Measurements from ENCODE around the gene SLC6A18.

Gene SLC6A18

DNA sequence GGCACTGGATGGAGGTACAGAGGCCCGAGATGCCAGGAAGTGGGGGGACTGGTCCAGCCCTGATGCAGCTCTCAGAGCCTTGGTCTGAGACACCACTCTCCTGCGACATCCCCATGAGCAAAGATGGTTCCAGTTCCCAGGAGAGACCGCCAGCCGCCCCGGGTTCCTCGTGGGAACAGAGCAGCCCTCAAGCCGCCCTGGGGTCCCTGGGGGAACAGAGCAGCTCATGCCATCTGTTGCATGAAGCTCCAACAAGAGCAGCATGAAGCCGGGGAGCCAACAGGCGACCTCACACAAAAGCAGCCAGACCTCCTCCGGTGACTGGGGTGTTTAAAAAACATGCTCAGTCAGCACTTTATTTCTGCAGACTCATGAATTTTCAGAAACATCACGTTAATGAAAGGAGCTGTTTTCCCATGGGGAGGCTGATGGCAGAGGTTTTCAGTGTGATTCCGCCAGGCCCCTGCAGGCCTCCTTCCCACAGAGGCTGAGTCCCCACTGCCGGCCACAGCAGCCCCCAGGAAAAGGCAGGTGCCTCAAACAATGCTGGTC is 6.2 kb downstream of the SLC6A18 start:
- no peak for DNase-seq (ENCODE audit: low read depth)

DNA sequence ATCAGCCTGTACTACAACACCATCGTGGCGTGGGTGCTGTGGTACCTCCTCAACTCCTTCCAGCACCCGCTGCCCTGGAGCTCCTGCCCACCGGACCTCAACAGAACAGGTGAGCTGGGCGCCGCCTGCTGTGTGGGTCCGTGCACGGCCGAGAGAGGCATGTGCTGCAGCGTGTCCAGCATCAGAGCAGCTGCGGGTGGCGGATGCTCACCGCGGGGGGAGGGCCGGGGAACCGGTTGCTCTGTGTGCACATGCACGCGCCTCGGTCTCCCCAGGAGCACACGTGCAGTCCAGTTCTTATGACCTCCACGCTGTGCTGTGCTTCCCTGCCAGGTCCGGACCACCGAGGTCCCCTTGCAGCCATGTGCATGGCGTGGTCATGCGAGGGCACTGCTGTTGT is 7.6 kb downstream of the SLC6A18 start:
- no peak for DNase-seq (ENCODE audit: low read depth)

- DNase-seq (ENCODE audit: low read depth), result no peak
Observed at GRCh38 chr5:1235379-1235778, 10.2 kb downstream of the SLC6A18 start.

DNA sequence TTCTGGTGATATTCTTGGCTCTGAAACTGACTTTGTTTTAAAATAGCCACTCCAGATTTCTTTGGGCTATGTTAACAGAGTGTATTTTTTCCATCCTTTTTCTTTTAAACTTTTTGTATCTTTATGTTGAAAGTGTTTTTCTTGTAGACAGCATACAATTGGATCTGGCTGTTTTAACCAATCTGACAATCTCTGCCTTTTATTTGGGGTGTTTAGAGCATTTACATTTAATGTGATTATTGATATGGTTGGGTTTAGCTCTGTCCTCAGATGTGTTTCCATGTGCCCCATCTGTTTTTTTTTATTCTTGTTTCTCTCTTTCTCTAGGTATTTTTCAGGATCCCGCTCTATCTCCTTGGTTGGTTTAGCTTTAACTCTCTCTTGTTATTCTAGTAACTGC is 10.7 kb downstream of the SLC6A18 start:
- no peak for DNase-seq (ENCODE audit: low read depth)

GRCh38 chr5:1239505-1240251 is 14.5 kb downstream of the SLC6A18 start:
- DNase-seq (ENCODE audit: low read depth), result no peak

DNA sequence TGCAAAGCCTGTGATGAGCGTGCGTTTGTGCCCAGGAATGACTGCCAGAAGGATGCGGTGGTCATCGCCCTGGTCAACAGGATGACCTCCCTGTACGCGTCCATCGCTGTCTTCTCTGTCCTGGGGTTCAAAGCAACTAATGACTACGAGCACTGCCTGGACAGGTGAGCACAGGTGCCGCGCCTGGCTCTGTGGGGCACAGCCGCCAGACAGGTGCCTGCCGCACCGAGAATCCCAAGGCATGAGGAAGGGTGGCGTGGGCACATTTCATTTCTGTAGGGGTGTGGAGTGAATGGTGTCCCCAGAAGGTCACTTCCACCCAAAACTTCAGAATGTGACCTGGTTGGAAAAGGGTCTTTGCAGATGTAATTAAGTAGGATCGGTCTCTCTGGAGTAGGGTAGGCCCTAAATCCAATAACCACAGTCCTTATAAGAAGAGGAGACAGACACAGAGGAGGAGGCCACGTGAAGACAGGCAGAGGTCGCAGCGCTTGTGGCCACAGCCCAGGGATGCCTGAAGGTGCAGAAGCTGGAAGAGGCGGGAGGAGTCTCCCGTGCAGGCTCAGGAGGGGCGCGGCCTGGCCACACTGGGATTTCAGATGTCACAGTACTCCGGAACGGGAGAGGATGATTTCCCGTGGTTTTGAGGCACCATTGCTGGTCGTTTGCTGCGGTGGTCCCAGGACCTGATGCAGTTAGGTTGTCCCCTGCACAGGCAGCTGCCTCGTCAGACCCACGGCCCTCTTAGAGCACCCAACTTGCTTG is 15.5 kb downstream of the SLC6A18 start:
- no peak for DNase-seq (ENCODE audit: low read depth)

GRCh38 chr5:1241509-1242080 is 16.4 kb downstream of the SLC6A18 start:
- DNase-seq (ENCODE audit: low read depth), result no peak

- DNase-seq (ENCODE audit: low read depth), result no peak
Observed at GRCh38 chr5:1242733-1243486, 17.7 kb downstream of the SLC6A18 start.

- no peak for DNase-seq (ENCODE audit: low read depth)
Observed at GRCh38 chr5:1243487-1244130, 18.4 kb downstream of the SLC6A18 start.

GRCh38 chr5:1244255-1244654 is 19.1 kb downstream of the SLC6A18 start:
- no peak for DNase-seq (ENCODE audit: low read depth)

DNA sequence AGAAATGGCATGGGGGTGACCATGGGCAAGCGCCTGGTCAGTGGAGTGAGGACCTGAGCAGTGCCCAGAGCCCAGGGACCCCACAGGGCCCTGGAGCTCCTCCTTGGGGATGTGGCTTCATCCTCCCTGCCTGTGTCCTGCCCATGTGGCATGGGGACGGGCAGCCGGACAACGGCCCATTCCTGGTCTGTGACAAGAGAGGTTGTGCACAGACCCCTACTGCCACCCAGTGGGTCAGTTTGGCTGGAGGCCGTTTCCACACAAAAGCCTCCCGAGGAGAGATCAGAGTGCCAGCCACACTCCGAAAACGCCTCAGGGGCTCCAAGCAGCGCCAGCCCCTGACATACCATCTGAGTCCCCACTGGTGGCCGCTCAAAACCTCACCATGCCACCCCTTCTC is 19.8 kb downstream of the SLC6A18 start:
- DNase-seq (ENCODE audit: low read depth), result no peak

DNA sequence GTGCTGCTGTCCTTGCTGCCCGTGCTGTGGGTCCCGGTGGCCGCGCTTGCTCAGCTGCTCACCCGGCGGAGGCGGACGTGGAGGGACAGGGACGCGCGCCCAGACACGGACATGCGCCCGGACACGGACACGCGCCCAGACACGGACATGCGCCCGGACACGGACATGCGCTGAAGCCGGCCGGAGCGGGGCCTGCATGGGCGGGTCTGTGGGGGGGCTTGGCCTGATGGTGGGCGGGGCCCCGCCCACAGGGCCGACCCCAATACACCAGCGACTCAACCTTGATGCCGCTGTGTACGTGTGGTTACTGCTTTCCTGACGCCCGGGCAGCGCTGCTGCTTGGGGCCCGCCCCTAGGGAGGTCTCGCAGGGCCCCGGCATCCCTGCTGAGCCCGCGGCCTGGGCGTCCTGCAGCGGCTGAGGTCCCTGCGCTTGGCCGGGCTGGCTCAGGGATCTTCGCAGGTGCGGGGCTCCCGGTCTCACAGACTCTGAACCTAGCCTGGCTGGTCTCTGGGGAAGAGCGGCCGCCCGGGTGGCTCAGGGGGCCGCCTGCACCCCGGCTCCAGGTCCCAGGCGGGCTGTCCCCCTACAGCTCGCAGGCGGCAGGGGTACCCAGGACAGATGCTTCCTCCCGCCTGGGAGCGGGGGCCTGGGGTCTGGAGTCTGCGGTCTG is 20.9 kb downstream of the SLC6A18 start:
- no peak for DNase-seq (ENCODE audit: low read depth)

- DNase-seq (ENCODE audit: low read depth), result peak; percentile 4
Observed at GRCh38 chr5:1246711-1247431, 21.7 kb downstream of the SLC6A18 start.

DNA sequence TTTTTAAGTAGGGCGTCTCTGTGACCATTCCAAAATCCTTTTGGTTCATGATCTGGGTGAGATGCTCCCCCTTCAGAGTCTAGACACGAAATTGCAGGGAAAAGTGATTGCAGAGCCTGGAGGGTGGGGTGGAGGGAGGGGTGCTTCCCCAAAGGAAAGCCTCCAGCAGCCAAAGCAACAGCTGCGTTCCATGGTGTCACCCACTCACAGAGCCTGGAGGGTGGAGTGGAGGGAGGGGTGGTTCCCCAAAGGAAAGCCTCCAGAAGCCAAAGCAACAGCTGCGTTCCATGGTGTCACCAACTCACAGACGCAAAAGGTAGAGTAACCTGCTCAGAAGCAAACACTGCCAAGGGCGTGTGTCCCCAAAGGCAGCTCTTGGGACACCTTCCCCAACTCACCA is 22.6 kb downstream of the SLC6A18 start:
- no peak for DNase-seq (ENCODE audit: low read depth)

DNA sequence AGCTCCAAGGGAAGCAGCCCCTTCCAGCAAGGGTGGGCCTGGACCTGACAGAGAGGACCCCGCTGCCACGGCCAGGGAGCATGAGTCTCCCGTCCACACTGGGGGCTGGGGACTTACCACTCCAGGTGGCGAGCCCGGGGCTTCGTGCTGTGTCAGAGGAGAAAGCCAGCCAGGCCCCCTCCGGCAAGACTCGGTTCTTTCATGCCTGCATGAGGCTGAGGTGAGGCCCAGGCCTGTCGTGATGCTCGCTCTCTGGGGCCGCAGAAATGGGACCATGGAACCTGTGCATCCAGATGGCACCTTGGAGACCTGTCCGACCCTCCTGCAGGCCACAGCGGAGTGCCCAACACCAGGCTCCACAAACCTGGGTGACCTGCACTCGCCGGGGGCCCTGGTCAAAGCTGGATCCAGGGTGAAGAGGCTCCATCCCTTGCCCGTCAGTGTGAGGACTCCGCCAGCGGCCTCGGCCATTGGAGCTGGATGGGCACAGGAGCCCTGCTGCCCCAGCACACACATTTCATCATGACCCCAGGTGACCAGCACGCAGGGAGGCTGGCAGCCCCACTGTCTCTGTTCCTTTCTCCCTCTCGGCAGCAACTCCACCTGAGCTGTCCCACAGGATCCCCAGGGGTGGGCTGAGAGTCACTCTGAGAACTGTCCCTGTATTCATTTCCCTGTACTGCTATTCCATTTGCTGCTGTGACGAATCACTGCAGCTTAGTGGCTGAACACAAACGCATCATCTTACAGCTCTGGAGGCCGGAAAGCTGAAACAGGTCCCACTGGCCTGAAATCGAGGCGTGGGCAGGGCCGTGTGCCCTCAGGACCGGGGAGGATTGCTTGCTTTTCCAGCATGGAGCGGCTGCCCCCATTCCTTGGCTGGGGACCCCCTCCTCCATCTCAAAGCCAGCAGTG is 24.4 kb downstream of the SLC6A18 start:
- no peak for DNase-seq (ENCODE audit: low read depth)

DNA sequence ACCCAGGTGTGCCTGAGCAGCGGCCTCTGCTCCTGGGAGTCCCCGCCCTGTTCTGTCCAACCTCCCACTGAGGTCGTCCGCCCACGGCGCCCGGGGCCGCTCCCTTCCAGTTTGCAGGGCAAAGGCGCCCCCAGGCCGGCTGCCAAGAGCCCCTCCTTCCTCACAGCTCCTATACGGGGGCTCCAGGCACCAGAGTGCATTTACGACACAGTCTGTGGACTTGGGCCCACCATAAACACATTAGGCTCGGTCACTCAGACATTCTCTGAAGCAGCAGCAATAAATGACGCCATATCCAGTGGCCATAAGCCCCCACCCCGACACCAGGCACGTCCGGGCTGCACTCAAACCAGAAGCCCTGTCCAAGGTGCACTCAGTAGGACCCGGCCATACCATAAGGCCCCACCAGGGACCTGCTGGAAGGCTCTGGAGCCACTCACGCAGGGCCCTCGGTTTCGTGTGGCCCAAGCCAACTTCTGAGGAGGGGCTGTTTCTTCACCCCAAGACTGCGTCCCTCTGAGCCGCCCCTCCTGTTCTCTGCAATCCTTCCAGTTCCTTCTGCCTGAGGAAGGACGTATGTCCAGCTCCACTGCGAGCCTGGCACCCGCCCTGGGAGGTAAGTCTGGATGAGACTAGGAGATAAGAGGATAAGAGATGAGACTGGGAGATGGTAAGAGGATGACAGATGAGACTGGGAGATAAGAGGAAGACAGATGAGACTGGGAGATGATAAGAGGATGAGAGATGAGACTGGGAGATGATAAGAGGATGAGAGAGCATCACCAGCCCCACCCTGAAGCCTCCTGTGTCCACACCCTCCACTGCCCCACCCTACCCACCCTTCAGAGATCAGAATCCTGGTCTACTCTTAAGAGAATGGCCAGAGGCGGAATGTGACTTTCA is 26.7 kb downstream of the SLC6A18 start:
- no peak for DNase-seq (ENCODE audit: low read depth)

- no peak for DNase-seq (ENCODE audit: low read depth)
Observed at GRCh38 chr5:1252681-1253080, 27.5 kb downstream of the SLC6A18 start.

DNA sequence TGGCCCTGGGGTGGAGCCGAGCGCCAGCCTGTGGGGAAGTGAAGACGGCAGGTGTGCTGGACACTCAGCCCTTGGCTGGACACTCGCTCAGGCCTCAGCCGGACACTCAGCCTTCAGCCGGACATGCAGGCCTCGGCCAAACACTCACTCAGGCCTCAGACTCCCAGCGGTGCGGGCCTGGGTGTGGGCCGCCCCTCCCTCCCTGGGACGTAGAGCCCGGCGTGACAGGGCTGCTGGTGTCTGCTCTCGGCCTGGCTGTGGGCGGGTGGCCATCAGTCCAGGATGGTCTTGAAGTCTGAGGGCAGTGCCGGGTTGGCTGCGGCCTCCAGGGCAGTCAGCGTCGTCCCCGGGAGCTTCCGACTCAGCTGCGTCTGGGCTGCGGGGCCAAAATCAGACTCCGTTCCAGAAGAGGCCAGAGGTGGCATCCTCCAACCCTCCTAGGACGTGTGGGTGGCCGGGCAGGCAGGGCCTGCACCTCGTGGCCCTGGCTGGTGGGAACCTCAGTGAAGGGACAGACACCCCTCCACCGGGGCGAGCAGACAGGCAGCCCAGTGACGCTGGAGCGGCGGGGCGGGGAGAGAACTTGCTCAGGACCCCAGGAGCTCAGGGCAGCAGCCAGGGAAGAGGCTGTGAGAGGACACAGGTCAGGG is 28.4 kb downstream of the SLC6A18 start:
- DNase-seq (ENCODE audit: low read depth), result no peak

Measured in amniotic epithelial cell (primary cell).